GM12891 (cell line): ENCODE measurements around the gene LIMS2.

ENCODE experiments used
- POLR2A ChIP-seq: IDR thresholded peaks from 2 replicates; pipeline ENCODE4 v1.6.1; 2011; ENCODE audit warnings: low read depth, low read length, control low read depth
- POLR2AphosphoS5 ChIP-seq: IDR thresholded peaks from 2 replicates; pipeline ENCODE4 v1.6.1; 2011; ENCODE audit warnings: low read depth, low read length, control low read depth
- POU2F2 ChIP-seq: IDR thresholded peaks from 2 replicates; pipeline ENCODE4 v1.6.1; 2011; ENCODE audit warnings: low read depth, mild to moderate bottlenecking, control low read depth, low read length, moderate library complexity
- SPI1 ChIP-seq: IDR thresholded peaks from 2 replicates; pipeline ENCODE4 v1.6.1; 2011; ENCODE audit warnings: low read depth, low read length, control low read depth
- TAF1 ChIP-seq: IDR thresholded peaks from 2 replicates; pipeline ENCODE4 v1.6.1; 2011; ENCODE audit warnings: low read depth, low read length, control low read depth

DNA sequence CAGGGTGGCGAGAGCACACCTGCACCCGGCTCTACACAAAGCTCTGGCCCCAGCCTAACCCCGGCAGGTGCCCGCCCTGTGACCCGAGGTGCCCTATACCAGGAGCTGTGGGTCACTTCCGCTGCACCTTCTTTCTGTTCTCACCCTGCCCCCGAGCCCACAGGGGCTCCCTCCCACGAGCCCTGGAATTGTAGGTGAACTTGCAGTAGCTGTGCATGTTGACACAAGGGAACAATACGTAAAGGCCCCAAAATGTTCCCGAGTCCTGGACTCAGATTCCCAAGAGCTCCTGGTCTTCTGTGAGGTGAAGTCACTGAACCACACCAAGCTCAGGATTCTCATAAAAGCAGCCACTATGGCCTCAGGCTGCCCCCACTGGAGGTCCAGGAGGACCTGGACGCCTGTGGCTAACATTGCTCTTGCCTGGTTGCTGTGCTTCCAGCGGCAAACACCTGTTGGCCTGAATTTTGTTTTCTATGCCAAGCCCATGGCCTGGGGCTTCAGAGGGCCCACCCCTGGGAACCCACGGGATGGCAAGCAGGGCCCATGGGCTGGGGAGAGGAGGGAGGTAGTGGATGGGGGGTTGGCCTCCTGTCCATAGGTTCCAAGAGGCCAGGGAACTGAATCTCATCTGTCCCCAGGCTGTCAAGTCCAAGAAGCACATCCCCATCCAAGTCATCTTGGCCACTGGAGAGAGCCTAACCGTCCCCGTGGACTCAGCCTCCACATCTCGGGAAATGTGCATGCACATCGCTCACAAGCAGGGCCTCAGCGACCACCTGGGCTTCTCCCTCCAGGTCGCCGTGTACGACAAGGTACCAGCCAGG is 52.6 kb downstream of the LIMS2 start:
- TF ChIP-seq POLR2AphosphoS5 = no peak
- no peak for TF ChIP-seq POLR2A
- TF ChIP-seq TAF1 = no peak
- no peak for TF ChIP-seq SPI1
- TF ChIP-seq POU2F2 = no peak
